Measurements from ENCODE around the gene C1orf159.
A peak's percentile ranks its signal among the peaks of the same experiment; 100 is the strongest.
"Not testable (repeated sequence)": the region's sequence is repeated elsewhere in the genome, so short reads cannot be mapped to it uniquely, and the experiment has no call there.

Gene C1orf159

GRCh38 chr1:1116701-1117468 is 996 bp upstream of the C1orf159 start:
- no peak for DNase-seq

GRCh38 chr1:1115136-1115785 is 628 bp downstream of the C1orf159 start:
- no peak for DNase-seq

GRCh38 chr1:1114431-1114830 is 1.5 kb downstream of the C1orf159 start:
- DNase-seq: no peak

- no peak for DNase-seq
Observed at GRCh38 chr1:1112237-1112985, 3.5 kb downstream of the C1orf159 start.

DNA sequence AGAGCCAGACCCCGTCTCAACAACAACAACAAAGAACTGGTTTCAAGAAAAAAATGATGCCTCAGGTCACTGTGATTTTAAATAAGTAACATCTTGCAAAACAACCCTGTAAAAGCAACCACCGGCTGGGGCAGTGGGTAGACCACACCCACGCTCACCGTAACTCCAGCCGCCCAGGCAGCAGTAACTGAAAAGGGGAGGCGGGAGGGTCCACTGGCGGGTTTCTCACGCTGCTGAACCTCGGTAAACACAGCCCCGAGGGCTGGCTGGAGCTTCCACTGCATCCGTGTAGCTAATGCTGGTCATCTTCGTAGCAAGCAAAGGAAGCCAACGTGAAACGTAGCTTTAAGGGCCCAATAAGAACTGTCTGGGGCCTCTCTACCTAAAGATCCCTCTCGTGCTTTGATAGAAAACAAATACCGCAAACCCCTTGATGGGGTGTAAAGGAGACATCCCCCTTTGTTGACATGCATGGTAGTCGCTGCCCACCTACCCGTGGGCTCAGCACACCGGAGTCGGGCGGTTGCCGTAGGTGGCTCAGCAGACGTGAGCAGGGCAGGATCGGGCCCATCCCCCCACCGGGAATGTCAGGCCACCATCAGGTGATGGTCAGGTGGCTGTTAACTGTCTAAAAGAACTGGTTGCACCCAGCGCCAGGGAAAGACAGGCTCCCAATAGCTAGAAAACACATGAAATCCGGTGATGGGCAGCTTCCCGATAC is 4.2 kb downstream of the C1orf159 start:
- no peak for DNase-seq

GRCh38 chr1:1110561-1110971 is 5.3 kb downstream of the C1orf159 start:
- DNase-seq: no peak

GRCh38 chr1:1109743-1110142 is 6.1 kb downstream of the C1orf159 start:
- no peak for DNase-seq

DNA sequence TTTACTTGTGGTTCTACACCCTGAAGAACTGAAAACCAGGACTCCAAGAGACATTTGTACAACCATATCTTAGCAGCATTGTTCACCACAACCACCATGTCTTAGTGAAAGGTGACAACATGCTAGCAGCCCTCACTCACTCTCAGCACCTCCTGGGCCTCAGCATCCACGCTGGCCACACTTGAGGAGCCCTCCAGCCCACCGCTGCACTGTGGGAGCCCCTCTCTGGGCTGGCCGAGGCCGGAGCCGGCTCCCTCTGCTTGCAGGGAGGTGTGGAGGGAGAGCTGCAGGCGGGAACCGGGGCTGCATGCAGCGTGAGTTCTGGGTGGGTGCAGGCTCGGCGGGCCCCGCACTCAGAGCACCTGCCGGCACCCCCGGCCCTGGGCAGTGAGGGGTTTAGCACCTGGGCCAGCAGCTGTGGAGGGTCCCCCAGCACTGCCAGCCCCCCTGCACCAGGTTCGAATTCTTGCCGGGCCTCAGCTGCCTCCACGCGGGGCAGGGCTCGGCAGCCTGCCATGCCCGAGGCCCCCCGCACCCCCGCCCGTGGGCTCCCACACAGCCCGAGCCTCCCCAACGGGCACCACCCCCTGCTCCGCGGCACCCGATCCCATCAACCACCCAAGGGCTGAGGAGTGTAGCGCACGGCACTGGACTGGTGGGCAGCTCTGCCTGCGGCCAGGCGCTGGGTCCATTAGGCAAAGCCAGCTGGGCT is 9.2 kb downstream of the C1orf159 start:
- no peak for DNase-seq

GRCh38 chr1:1104152-1104551 is 11.7 kb downstream of the C1orf159 start:
- not testable (repeated sequence) for DNase-seq

DNA sequence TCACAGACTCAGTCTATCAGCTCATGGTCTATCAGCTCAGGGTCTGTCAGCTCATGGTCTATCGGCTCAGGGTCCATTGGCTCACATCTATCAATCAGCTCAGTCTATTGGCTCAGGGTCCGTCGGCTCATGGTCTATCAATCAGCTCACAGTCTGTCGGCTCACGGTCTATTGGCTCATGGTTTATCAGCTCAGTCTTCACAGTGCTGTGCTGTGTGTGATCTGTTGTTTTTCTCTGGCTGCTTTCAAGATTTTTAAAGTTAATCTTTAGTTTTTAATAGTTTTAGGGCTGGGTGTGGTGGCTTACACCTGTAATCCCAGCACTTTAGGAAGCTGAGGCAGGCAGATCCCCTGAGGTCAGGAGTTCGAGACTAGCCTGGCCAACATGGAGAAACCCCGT is 14.4 kb downstream of the C1orf159 start:
- DNase-seq: no peak

- DNase-seq: no peak
Observed at GRCh38 chr1:1100296-1100695, 15.6 kb downstream of the C1orf159 start.

- DNase-seq: peak in 1 of 2 donors; percentile 20
Observed at GRCh38 chr1:1099506-1100183, 16.2 kb downstream of the C1orf159 start.

- no peak for DNase-seq
Observed at GRCh38 chr1:1098681-1099421, 17.0 kb downstream of the C1orf159 start.

- DNase-seq: not testable (repeated sequence)
Observed at GRCh38 chr1:1096136-1096535, 19.8 kb downstream of the C1orf159 start.

DNA sequence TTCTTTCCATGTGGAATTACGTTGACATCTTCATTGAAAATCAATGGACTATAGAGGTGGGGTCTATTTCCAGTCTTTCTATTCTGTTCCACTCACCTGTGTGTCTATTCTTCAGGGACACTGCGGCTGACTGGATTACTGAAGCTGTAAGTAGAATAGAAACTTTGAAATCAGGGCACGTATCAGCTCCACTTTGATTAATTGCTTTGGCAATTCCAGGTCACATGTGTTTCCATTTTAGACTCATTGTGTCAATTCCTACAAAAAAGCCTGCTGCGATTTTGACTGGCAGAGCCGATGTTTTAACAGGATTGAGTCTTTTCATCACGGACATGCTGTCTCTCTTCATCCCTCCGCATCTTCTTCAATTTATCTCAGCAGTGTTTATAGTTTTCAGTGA is 20.9 kb downstream of the C1orf159 start:
- no peak for DNase-seq

GRCh38 chr1:1093610-1093943 is 22.3 kb downstream of the C1orf159 start:
- no peak for DNase-seq

DNA sequence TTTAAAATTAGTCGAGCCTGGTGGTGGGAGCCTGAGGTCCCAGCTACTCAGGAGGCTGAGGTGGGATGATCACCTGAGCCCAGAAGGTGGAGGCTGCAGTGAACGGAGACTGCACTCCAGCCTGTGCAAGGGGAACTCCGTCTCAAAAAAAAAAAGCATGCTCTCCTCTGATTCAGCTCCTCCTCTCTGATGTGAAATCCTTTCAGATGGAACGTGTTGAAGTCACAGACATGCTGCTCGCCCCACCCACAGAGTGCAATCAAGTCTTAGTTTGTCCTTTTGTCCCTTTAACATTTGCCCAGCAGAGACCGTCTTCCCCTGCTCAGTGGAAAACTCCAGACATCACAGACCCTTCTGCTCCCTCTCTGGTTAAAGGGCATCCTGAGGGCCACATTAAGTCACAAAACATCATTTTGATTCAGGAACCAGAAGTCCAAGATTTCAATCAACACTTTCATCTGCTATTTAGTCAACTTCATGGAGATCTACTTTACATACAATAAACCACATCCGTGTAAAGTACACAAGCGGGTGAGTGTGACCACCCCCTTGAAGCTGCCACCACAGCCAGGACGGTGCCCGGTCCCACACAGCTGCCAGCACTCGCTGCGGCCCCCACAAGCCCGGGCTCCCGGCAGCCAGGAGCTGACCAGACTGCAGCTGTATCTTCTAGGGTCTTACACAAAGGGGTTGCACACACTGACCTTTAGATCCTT is 22.8 kb downstream of the C1orf159 start:
- no peak for DNase-seq

DNA sequence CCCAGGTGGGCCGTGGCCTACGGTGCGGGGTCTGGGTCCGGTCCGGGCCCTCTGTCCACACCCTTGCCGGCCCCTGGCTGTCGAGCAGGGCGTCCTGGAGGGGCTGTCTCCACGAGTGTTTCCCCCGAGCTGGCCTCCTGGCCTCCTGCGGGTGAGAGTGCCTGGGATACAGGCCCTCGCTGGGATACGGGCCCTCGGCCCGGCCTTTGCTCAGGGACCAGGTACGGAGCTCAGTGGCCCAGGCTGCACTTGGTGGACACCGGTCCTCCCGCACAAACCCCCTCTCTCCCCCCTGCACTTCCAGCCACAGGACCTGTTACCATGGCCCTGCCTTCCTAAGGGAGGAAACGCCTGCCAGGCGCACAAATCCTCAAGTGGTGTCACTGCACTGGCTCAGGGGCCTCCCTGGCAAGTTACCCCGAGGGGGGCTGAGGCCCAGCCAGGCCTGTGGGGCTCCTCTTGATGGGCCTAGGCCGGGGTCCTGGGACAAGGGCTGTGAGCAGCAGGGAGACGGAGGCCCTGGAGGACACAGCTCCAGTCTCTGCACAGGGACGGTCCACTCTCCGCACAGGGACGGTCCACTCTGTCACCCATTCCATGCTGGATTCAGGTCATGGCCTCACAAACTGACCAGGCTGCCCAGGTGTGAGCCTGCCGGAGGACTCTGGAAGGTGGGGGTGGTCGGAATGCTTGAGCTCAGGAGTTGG is 23.6 kb downstream of the C1orf159 start:
- no peak for DNase-seq

DNA sequence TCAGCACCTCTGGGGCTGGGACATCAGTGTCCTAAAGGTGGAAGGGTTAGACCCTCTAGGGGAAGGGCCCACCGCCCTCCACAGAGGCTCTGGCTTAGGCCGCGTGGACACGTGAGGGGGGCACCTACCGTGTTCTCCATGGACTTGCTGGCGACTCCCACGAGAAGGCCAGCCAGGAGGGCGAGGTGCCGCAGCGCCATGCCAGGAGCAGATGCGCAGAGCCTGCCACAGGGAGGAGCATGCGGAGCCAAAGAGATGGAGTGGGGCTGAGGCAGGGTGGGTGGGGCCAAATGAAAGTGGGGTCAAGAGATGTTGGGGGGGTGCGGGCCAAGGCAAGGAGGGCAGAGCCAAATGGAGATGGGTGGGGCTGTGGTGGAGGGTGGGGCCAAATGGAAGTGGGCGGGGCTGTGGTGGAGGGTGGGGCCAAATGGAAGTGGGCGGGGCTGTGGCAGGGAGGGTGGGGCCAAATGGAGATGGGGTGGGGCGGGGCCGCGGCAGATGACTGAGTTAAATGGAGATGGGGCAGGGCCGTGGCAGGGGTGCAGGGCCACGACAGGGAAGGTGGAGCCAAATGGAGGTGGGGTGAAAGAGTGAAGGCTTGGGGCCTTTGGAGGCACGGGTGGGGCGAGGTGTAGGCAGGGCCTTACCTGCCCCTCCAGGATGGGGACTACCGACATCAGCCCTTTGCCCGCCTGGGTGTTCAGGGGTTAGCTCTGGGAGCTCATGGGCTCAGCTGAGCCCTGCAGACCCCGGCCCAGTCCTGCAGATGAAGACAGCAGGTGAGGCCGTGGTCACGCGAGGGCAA is 24.3 kb downstream of the C1orf159 start:
- no peak for DNase-seq

All from hippocampal formation (tissue), 2 donors.